HFF-Myc (cell line): Measurements from ENCODE around the gene DOLPP1.

Source experiments
- DNase-seq: peaks from one replicate; pipeline ENCODE4 v3.0.0-alpha.2; 2011; ENCODE audit warnings: low read depth; ENCODE audit errors: extremely low read depth
- H3K4me3 ChIP-seq: replicated peaks from 2 replicates; pipeline ENCODE4 v1.5.1; 2011; ENCODE audit warnings: low read depth, mild to moderate bottlenecking, control low read depth, low read length
- TF ChIP-seq, protein P1 (sequence below): IDR thresholded peaks from 2 replicates; pipeline ENCODE4 v1.5.1; 2012; ENCODE audit warnings: mild to moderate bottlenecking, low read depth, low read length, control low read depth; ENCODE audit errors: missing control alignments

DOLPP1 gene

DNA sequence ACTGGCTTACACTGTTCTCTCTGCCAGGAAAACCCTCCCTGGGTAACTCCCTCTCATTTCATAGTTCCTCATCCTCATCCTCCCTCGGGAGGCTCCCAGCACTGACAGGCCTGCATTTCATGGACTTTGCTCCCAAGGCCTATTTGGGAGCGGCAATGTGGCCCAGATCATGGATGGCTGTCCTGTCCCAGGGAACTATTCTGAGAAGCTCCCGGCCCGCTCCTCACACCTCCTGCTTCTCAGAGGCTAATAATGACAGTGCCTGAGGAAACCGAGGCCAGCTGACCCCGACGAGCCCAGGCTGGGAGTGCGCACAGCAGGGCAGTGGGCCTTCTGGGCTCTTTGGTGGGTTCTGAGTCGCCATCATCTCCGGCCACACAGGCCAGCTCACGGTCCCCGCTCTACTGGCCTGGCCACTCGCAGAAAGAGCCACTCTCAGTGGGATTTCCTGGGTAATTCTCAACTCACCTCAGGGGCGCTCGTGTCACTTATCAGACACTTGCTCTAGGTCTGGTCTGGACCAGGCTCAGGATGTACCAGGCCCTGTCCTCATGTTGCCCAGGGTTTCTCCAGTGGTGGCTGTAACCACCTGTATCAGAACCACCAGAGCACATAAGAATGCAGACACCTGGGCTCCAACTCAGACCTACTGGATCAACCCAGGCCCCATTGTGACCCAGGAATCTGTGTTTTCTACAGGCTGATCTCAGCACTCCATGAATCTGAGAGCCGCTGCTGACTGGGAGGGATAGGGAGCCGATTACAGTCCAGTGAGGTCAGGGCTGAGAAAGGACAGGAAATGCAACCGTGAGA is 2.0 kb upstream of the DOLPP1 start:
- DNase-seq: no peak
- no peak overlapping the region for H3K4me3 ChIP-seq
- TF ChIP-seq, protein P1, sequence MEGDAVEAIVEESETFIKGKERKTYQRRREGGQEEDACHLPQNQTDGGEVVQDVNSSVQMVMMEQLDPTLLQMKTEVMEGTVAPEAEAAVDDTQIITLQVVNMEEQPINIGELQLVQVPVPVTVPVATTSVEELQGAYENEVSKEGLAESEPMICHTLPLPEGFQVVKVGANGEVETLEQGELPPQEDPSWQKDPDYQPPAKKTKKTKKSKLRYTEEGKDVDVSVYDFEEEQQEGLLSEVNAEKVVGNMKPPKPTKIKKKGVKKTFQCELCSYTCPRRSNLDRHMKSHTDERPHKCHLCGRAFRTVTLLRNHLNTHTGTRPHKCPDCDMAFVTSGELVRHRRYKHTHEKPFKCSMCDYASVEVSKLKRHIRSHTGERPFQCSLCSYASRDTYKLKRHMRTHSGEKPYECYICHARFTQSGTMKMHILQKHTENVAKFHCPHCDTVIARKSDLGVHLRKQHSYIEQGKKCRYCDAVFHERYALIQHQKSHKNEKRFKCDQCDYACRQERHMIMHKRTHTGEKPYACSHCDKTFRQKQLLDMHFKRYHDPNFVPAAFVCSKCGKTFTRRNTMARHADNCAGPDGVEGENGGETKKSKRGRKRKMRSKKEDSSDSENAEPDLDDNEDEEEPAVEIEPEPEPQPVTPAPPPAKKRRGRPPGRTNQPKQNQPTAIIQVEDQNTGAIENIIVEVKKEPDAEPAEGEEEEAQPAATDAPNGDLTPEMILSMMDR: no peak

DNA sequence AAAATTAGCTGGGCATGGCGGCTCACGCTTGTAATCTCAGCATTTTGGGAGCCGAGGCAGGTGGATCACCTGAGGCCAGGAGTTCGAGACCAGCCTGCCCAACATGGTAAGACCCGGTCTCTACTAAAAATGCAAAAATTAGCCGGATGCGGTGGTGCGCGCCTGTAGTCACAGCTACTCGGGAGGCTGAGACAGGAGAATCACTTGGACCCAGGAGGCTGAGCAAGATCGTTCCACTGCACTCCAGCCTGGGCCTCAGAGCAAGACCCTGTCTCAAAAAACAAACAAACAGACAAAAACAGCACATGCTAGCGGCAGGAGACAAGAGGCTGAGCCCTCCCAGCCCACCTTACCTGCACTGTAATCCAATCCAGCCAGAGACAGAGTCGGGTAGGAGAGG is 1.1 kb upstream of the DOLPP1 start:
- TF ChIP-seq, protein P1: no peak
- peak overlapping the region; percentile 80 for H3K4me3 ChIP-seq
- no peak for DNase-seq

DNA sequence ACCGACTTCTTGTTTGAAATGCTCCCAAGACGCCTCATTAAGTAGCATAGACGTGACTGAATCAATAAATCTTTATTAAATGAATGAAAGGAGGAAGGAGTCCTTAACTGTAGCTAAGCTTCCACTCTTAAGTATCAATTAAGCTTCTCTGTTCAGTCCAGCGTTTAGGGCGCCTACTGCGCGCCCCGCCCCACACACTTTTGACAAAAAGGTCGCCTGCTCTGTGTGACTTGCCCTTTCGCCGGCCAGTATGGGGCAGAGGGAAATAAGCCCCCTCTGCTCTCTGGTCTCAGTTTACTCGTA is 662 bp upstream of the DOLPP1 start:
- TF ChIP-seq, protein P1: no peak
- no peak for DNase-seq

DNA sequence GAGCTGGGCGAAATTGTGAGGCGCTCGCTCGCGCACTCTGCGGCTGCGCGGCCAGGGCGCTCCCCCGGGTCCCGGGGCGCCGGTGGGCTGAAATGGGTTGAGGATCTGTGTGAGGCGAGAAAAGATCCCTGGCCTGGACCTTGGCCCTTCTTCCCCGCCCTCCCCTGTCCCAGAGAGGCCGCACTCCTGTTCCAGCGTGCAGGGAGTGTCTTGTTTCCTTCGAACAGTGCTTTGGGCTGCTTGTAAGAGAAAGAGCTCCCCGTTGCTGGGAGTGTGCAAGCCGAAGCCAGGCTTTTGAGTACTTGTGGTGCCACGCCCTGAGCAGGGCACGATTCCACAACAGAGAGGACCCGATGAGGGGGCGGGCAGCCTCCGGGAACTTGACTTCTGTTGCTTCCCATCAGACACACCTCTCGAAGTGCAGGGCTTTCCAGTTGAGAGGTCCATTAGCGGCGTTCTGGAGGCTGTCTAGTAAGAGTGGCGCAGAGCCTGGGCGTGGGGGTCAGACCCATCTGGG is 535 bp downstream of the DOLPP1 start:
- no peak for DNase-seq
- TF ChIP-seq, protein P1: no peak
- peak overlapping the region; percentile 80 for H3K4me3 ChIP-seq

More for the DNA sequence above, 662 bp upstream of the DOLPP1 start:
- H3K4me3 ChIP-seq: peak overlapping the region; percentile 80

DNA sequence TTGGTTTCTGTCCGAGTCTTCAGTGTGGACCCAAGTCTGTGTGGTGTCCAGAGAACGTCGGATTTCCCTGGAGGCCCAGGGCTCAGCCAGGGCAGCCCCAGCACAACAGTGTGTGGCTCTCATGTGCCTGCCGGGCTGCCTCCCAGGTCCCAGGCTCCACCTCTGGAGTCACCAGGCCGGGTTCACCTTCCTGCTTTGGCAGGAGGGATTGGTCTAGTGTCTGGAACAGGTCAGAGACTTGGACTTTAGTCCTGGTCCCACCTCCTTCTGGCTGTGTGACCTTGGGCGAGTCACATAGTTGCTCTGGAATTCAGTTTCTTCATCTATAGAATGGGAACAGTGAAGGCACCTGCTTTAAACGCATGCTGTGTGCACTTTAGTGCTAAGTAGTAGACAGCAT is 3.2 kb downstream of the DOLPP1 start:
- DNase-seq: no peak

DNA sequence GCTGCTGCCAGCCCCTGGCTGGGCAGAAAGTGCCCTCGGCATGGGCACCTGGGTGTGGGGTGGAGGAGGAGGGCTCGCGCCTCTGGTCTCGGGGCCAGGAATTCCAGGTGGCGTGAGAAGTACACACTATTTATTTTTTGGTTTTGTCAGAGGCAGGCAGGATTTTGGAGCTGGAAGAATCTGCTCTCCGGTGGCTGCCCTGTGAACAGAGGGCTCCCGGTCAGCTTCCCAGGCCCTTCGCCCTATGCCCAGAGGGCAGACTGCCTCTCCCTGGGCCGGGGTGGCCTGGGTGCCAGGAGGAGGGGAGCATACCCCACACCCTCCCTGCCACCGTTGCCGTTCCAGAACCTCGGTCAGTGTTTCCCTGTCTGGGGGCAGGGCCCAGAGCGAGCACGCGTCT is 8.3 kb downstream of the DOLPP1 start:
- H3K4me3 ChIP-seq: no peak overlapping the region
- DNase-seq: no peak
- TF ChIP-seq, protein P1: no peak

More for the DNA sequence above, 3.2 kb downstream of the DOLPP1 start:
- no peak overlapping the region for H3K4me3 ChIP-seq
- TF ChIP-seq, protein P1: no peak
